Esophagus squamous epithelium (tissue), 4 donors: ENCODE data around the gene FAM98C.

ENCODE experiments used
- CTCF ChIP-seq, 6 experiments: fragments of 450-650 bp in 4 of 6; fragments of 200-600 bp in 2 of 6; sonication (generic) in 2 of 6; IDR thresholded peaks; one replicate each; pipeline ENCODE4 v1.5.1; 2016 to 2019; ENCODE audit warnings: antibody characterized with exemption in 6 of 6, mild to moderate bottlenecking in 4 of 6, moderate library complexity in 4 of 6
- POLR2A ChIP-seq, 4 donors: fragments of 450-650 bp; IDR thresholded peaks; one replicate each; pipeline ENCODE4 v1.6.1; 2017; ENCODE audit warnings: antibody characterized with exemption in 4 of 4, mild to moderate bottlenecking in 4 of 4, moderate library complexity in 3 of 4

GRCh38 chr19:38387550-38388348 is 15.1 kb upstream of the FAM98C start, which contains the start of gene GGN:
- peak in 1 of 6 experiments; percentile 7 for TF ChIP-seq CTCF (IDR thresholded peaks at IDR 0.05)
- peak in 1 of 4 donors; percentile 43 for TF ChIP-seq POLR2A (IDR thresholded peaks at IDR 0.05)
